IPS-NIHi7 (cell line): ENCODE results near the gene LRRC14B.

ENCODE experiments used
- DNase-seq: peaks from one replicate; pipeline ENCODE4 v3.0.0; 2012; ENCODE audit warnings: mixed read lengths; ENCODE audit errors: extremely low spot score

Gene LRRC14B

GRCh38 chr5:174876-175465, 16.3 kb upstream of the LRRC14B start:
- DNase-seq, result no peak

- no peak for DNase-seq
Observed at GRCh38 chr5:176296-176823, 14.9 kb upstream of the LRRC14B start.

- no peak for DNase-seq
Observed at GRCh38 chr5:178110-178509, 13.2 kb upstream of the LRRC14B start.

- DNase-seq, result no peak
Observed at GRCh38 chr5:179401-179800, 11.9 kb upstream of the LRRC14B start.

DNA sequence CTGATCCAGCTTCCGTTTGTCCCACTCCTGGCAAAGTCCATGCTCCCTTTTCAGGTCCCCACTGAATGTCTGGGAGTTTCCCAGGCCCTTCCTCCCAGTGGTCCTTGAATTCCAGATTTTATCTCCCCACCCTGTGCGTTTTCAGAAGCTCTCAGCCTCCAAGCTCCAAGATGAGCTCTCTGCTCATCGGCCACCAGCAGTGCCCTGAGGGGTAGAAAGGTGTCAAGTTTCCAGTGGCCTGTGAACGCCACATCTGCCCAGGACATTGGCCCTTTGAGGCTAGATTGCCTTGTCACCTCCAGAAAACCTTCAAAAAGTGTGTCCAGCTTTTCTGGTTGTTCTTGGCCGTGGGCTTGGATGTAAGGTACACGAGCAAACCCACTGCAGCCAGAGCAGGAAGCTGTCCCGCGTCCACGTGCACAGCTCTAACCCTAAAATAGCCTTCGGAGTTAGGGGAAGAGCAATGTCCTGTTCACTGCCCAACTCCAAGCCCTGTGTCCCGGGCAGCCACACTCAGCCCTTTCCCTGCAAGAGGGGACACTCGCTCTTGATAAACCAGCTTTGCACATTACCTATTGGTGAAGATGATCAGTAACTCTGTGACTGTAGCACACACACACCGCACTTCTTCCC, 10.9 kb upstream of the LRRC14B start:
- peak; percentile 40 for DNase-seq

GRCh38 chr5:181160-181559, 10.1 kb upstream of the LRRC14B start:
- no peak for DNase-seq

GRCh38 chr5:181566-181965, 9.7 kb upstream of the LRRC14B start:
- DNase-seq, result no peak

GRCh38 chr5:182126-182525, 9.2 kb upstream of the LRRC14B start:
- DNase-seq, result no peak

- no peak for DNase-seq
Observed at GRCh38 chr5:184471-184870, 6.8 kb upstream of the LRRC14B start.

DNA sequence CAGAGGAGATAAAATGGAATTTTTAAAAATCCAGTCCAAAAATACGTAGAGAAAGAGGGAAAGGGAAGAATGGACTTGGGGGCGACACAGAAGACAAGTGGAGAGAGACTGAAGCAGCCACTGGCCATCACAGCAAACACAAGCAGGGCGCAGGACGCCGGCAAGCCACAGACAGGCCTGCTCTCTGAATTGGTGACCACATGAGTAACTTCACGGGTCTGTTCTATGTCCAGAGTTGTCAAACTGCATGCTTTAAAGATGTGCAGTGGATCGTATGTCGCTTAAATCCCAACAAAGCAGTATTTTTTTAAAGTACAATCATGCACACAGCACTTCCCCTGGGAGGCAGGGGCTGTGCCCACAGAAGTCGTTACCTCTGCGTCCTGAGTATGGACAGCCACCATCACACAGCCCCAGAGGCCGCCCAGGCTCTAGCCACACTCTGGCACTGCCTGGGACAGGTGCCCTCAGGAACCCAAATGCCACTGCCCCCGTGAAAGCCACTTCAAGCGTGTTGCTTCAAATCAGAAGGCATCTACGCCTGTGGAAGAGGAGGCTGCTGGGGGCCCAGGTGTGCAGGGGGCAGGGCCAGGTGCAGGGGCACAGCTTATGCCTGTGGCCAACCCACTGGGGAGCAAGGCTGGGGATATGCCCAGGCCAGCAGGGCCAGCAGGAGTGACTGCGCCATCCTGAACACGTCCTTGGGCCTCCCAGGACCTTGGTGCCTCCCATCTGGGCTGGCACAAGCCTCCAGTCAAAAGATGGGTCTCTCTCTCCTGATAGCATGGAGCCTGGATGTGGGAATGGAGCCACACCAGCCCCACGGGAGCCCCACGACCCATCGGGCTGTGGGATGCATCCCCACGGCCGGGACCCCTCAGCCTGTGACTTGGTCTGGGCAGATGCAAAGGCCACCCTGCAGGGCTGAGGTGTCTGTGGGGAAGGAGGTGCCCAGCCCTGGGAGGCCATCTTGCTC, 5.9 kb upstream of the LRRC14B start:
- DNase-seq, result no peak

GRCh38 chr5:186091-187041, 4.9 kb upstream of the LRRC14B start:
- DNase-seq, result no peak

DNA sequence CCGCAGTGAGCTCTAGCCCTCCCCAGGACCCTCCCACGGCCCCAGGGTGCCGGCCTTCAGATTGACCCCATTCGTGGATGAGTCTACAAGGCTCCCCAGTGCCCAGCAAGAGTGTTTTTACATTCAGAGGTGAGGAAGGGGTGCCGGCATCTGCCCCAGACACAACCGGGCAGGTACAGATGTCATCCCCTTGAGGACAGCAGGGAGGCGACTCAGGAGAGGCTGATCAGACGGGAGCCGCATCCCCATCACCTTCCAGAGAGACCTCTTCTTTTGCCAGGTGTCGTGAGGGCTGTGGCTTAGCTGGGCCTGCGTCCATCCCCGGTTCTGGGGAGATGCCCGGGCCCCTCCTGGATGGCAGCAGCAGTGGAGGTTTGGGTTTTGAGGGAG, 4.3 kb upstream of the LRRC14B start:
- DNase-seq, result no peak

- no peak for DNase-seq
Observed at GRCh38 chr5:187617-188451, 3.5 kb upstream of the LRRC14B start.

- peak; percentile 98 for DNase-seq
Observed at GRCh38 chr5:188488-189481, 2.5 kb upstream of the LRRC14B start.

DNA sequence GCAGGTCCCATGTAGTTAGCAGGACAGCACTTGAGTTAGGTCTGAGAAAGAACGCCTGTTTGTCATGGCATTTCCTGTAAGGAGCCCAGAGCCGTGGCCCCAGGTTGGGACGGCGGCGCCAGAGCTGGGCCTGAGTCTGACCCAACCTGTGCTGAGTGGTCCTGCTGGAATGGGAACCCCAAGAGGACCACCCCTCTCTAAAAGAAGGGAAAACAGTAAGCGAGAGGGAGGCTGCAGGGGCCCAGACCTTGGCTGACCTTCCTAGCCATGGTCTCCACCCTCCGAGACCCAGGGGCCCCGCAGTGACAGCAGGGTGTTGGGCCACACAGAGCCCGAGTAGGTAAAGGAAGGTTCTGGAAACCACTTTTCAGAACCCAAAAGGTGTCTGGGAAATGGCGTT, 1.8 kb upstream of the LRRC14B start:
- DNase-seq, result no peak

DNA sequence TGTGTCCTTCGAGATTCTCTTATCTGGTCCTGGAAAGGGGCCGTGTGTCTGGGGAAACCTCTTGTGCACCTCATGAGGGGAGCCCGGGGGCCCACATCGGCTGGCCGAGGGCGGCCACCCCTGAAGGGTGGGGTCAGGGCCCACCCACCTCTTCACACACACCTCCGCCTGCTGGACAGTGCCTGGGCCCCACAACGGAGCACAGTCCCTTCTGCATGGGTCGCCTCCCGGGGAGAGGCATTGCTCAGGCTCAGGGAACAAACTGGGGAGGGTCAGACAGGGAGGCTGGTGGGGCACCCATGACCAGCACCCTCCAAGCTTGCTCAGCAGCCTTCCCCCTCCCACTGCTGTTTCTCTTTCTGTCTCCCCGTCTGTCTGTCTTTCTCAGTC, 1.3 kb upstream of the LRRC14B start:
- DNase-seq, result no peak

DNA sequence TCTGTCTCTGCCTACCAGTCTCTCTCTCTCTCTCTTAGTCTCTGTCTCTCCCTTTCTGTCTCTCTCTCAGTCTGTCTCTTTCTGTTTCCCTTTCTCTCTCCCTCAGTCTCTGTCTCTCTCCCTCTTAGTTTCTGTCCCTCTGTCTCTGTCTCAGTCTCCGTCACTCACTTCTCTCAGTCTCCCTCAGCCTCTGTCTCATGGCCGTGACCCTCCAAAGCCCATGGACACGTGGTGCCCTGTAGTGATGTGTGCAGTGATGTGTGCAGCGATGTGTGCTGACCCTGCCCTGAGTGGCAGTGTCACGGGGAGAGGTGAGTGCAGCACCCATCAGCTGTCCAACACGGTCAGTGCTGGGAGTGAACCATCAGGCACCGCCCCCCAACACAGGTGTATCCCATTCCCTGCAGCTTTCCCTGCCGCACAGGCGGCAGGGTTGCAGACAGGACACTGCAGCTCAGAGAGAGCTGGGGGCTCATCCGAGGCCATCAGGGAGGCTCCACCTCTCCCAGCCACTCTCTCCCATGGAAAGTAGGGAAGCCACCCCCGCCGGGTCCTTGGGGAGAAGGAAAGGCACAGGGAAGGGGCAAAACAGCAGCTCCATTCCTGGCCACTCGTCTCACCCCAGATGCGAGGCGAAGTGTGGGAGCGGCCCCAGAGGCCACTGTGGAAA, 794 bp upstream of the LRRC14B start:
- no peak for DNase-seq

- DNase-seq, result no peak
Observed at GRCh38 chr5:191949-192690, 825 bp downstream of the LRRC14B start.
